Upper lobe of left lung (tissue), 6 donors: Measurements from ENCODE around the gene ARHGEF38. TPM values are rescaled to one million over a fixed set of nuclear protein-coding genes. Genes with fewer than 3 reads are reported as not detected.
A peak's percentile ranks its signal among the peaks of the same experiment; 100 is the strongest.
"Not testable (repeated sequence)": the region's sequence is repeated elsewhere in the genome, so short reads cannot be mapped to it uniquely, and the experiment has no call there.

Experiments used
- ATAC-seq, 2 donors: fragments of 200-7000 bp; cut with Tn5 transposase; one replicate each; pipeline ENCODE4 v1.9.1; 2022; ENCODE audit warnings: mild to moderate bottlenecking in 2 of 2, moderate library complexity in 2 of 2; ENCODE audit not compliant: low FRiP score in 2 of 2
- DNase-seq, 2 donors: peaks; one replicate each; pipeline ENCODE4 v3.0.0-alpha.2; 2019 to 2020
- H3K27ac ChIP-seq, 4 donors: fragments of 200-600 bp; sonication (generic); one replicate each; pipeline ENCODE4 v1.5.1; 2016 to 2019
- H3K27me3 ChIP-seq, 4 donors: fragments of 200-600 bp; sonication (generic); one replicate each; pipeline ENCODE4 v1.5.1; 2017 to 2019
- H3K36me3 ChIP-seq, 4 donors: fragments of 200-600 bp; sonication (generic); one replicate each; pipeline ENCODE4 v1.5.1; 2016 to 2019
- H3K4me1 ChIP-seq, 4 donors: fragments of 200-600 bp; sonication (generic); one replicate each; pipeline ENCODE4 v1.5.1; 2018 to 2019
- H3K4me3 ChIP-seq, 4 donors: fragments of 200-600 bp; sonication (generic); one replicate each; pipeline ENCODE4 v1.5.1; 2017 to 2019; ENCODE audit warnings: mild to moderate bottlenecking in 2 of 4, moderate library complexity in 1 of 4
- H3K9me3 ChIP-seq, 4 donors: fragments of 200-600 bp; sonication (generic); one replicate each; pipeline ENCODE4 v1.5.1; 2018 to 2019
- EP300 ChIP-seq, 4 donors: sonication (generic); formaldehyde crosslinking; IDR thresholded peaks; one replicate each; pipeline ENCODE4 v1.5.1; 2017; ENCODE audit warnings: antibody characterized with exemption in 4 of 4, control low read depth in 2 of 4
- POLR2A ChIP-seq, 4 donors: fragments of 450-650 bp; IDR thresholded peaks; one replicate each; pipeline ENCODE4 v1.5.1; 2016 to 2017; ENCODE audit warnings: antibody characterized with exemption in 4 of 4, mild to moderate bottlenecking in 2 of 4
- POLR2AphosphoS5 ChIP-seq, 2 donors: sonication (generic); formaldehyde crosslinking; IDR thresholded peaks; one replicate each; pipeline ENCODE4 v1.5.1; 2017; ENCODE audit warnings: antibody characterized with exemption in 2 of 2
- WGBS, 2 donors: methylation state at CpG; one replicate each; pipeline ENCODE4 v1.1.5; 2017 to 2018; 5-methylcytosine and 5-hydroxymethylcytosine counted together
- small RNA-seq, 4 donors: library from RNA; depleted of rRNA; stranded (forward); fragments of <200 nt; gene quantifications; one replicate each; pipeline ENCODE3, GENCODE V24; 2016
- total RNA-seq, 6 donors: library from RNA; depleted of rRNA in 4 of 6; stranded (reverse); fragments of >200 nt in 4 of 6; gene quantifications; one replicate each; pipeline versions ENCODE4 v1.1.0 to v1.2.1, GENCODE V29; 2016 to 2021
- TF ChIP-seq, protein P1 (sequence below), 6 experiments: fragments of 450-650 bp in 4 of 6; fragments of 200-600 bp in 2 of 6; sonication (generic) in 2 of 6; IDR thresholded peaks; one replicate each; pipeline ENCODE4 v1.5.1; 2016 to 2019; ENCODE audit warnings: antibody characterized with exemption in 6 of 6
- donor health status: DM: no; HTN: no; CAD: no; lungs with moderate emphysema.
- donor health status: DM: no; HTN: yes; CAD: no; lungs with severe emphysema.

Gene ARHGEF38
- total RNA-seq, 6 donors from 2014 or later = 5.9 to 35.4 (median 19.6) TPM

DNA sequence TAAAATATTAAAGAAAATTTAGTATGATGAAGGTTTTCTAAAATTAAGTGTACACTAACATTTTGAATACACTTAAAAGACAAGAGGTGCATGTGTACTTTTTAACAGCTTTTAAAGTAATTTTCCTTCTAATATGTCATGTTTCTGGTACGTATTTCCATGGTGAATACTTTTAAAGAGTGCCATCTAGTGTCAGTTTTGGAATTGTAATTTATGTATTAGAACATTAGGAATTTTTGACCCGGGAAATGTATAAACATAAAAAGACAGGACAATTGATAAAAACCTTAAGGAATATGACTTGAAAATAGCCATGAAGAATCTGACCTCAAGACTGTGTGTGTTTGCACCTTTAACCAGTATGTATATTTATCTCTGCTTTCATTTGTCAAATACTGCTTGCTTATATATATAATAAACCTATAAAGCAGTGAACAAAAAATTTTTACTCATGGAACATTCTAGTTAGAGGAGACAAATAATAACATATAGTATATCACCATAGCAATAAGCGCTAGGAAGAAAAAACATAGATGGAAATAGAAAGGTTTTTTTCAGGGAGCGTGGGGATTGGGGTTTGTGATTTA, 163.4 kb downstream of the ARHGEF38 start:
- TF ChIP-seq POLR2A (IDR thresholded peaks at IDR 0.05) = no peak
- TF ChIP-seq, protein P1, sequence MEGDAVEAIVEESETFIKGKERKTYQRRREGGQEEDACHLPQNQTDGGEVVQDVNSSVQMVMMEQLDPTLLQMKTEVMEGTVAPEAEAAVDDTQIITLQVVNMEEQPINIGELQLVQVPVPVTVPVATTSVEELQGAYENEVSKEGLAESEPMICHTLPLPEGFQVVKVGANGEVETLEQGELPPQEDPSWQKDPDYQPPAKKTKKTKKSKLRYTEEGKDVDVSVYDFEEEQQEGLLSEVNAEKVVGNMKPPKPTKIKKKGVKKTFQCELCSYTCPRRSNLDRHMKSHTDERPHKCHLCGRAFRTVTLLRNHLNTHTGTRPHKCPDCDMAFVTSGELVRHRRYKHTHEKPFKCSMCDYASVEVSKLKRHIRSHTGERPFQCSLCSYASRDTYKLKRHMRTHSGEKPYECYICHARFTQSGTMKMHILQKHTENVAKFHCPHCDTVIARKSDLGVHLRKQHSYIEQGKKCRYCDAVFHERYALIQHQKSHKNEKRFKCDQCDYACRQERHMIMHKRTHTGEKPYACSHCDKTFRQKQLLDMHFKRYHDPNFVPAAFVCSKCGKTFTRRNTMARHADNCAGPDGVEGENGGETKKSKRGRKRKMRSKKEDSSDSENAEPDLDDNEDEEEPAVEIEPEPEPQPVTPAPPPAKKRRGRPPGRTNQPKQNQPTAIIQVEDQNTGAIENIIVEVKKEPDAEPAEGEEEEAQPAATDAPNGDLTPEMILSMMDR (IDR thresholded peaks at IDR 0.05) = peak in 5 of 6 experiments; percentile 33 to 43 (median 37)
- no peaks in the 10 kb centered on the region for H3K9me3 ChIP-seq
- no peak overlapping the region for H3K4me3 ChIP-seq
- no peaks in the 10 kb centered on the region for H3K27me3 ChIP-seq
- peaks cover 0 to 7% (median 3%) of the 10 kb centered on the region in 4 donors for H3K4me1 ChIP-seq
- H3K27ac ChIP-seq = no peak overlapping the region
- ATAC-seq (peak in 1 of 2 donors; percentile 53), DNase-seq (no peak)
- 44 to 50% methylated on average over 4 of the region's 4 CpGs for WGBS, 2 donors
- peaks cover 0 to 5% (median 0%) of the 10 kb centered on the region in 4 donors for H3K36me3 ChIP-seq

DNA sequence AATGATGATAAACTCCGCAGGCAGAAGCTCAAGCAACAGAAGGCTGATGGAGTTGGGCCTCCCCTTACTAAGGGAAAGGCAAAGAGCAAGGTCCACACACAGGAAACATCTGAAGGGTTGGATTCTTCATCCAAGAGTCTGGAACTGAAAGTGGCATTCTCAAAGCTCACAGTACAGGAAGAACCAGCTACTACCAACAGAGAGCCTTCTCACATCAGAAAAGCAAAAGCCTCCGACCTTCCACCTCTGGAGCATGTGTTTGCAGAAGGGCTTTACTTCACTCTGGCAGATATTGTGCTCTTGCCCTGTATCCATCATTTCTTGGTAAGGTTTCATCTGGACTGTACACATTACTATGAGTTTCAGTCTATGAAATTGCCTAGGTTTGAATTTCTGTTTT, 166.8 kb downstream of the ARHGEF38 start:
- Histone ChIP-seq H3K27me3 (no peaks in the 10 kb centered on the region), H3K27ac (no peak overlapping the region), H3K36me3 (peaks cover 0 to 5% (median 0%) of the 10 kb centered on the region in 4 donors), H3K4me3 (no peak overlapping the region), H3K9me3 (no peaks in the 10 kb centered on the region), H3K4me1 (peaks cover 0 to 7% (median 3%) of the 10 kb centered on the region in 4 donors)
- ATAC-seq (no peak), DNase-seq (no peak)
- WGBS, 2 donors = 86 to 100% methylated on average over 2 of the region's 2 CpGs
- TF ChIP-seq POLR2A (IDR thresholded peaks at IDR 0.05) (no peak), POLR2AphosphoS5 (IDR thresholded peaks at IDR 0.05) (no peak), EP300 (IDR thresholded peaks at IDR 0.05) (no peak)
- TF ChIP-seq, protein P1 (IDR thresholded peaks at IDR 0.05) = no peak

DNA sequence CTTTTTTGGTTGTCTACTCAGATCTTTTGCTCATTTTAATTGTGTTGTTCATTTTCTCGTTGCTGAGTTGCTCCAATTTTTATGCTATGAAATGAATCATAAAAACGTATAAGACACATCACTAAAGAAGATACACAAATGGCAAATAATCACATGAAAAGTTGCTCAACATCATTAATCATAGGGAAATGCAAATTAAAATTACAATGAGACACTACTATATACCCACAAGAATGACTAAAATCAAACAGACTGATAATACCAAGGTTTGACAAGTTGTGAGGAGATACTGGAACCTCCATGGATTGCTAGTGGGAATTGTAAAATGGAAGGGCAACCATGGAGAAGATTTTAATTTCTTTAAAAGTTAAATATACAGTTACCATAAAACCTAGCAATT, 173.2 kb downstream of the ARHGEF38 start:
- Histone ChIP-seq H3K36me3 (no peaks in the 10 kb centered on the region), H3K4me1 (no peaks in the 10 kb centered on the region), H3K9me3 (no peaks in the 10 kb centered on the region), H3K27ac (no peak overlapping the region), H3K27me3 (no peaks in the 10 kb centered on the region), H3K4me3 (no peak overlapping the region)
- WGBS, 2 donors = 91 to 95% methylated on average over 2 of the region's 2 CpGs
- ATAC-seq (no peak), DNase-seq (no peak)
- TF ChIP-seq EP300 (IDR thresholded peaks at IDR 0.05) (no peak), POLR2AphosphoS5 (IDR thresholded peaks at IDR 0.05) (no peak), POLR2A (IDR thresholded peaks at IDR 0.05) (no peak)
- TF ChIP-seq, protein P1 (IDR thresholded peaks at IDR 0.05) = no peak

DNA sequence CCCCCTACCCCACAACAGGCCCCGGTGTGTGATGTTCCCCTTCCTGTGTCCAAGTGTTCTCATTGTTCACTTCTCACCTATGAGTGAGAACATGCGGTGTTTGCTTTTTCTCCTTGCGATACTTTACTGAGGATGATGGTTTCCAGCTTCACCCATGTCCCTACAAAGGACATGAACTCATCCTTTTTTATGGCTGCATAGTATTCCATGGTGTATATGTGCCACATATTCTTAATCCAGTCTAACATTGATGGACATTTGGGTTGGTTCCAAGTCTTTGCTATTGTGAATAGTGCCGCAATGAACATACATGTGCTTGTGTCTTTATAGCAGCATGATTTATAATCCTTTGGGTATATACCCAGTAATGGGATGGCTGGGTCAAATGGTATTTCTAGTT, 177.5 kb downstream of the ARHGEF38 start:
- not testable (repeated sequence) for H3K27me3 ChIP-seq, ATAC-seq, H3K36me3 ChIP-seq, H3K27ac ChIP-seq, H3K4me1 ChIP-seq, H3K4me3 ChIP-seq, H3K9me3 ChIP-seq, DNase-seq
- 97 to 100% methylated on average over 4 of the region's 4 CpGs for WGBS, 2 donors

Small RNAs within 50 kb of the gene (small RNA-seq; reads per million reads assigned to genes)
- 0 reads per million in 4 donors for gene ATP5F1EP1

Other genes starting within 250 kb of the ARHGEF38 start
- 100 to 1,000 TPM in 1 of 6 donors, 10 to 100 TPM in 5; 40.9 to 106 (median 60.9) TPM for gene PPA2, start 78.6 kb upstream of the ARHGEF38 start, total RNA-seq
- 10 to 100 TPM in 5 of 6 donors, 1 to 10 TPM in 1; 8.9 to 38.1 (median 15.3) TPM for gene INTS12, start 156.1 kb downstream of the ARHGEF38 start, total RNA-seq
- gene GSTCD, start 156.2 kb downstream of the ARHGEF38 start, total RNA-seq = 1 to 10 TPM; 6.0 to 9.9 (median 8.0) TPM